Measurements from ENCODE around the gene LYPD1.

The LYPD1 gene

DNA sequence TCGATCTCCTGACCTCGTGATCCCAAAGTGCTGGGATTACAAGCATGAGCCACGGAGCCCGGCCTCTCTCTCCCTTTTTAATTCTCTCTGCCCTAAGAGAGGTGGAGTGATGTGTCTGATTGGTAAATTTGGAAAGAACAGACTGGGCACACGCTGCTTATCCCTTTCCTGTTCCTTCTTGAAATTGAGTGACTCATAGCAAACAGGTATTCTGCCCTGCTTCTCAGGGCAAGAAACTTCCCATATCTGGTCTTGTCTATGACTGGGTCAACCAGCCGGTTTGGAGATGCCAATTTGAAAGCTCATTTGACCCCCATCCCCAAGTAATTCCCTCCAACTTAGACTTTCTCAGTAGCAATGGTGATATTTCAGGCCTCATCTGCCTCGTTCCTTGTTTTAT, 15.0 kb downstream of the LYPD1 start:
- TF ChIP-seq POLR2A (IDR thresholded peaks at IDR 0.05; ENCODE audit: low read length) (no peak), GATA1 (IDR thresholded peaks at IDR 0.05; ENCODE audit: low read depth, low read length) (no peak)
- DNase-seq = no peak

DNA sequence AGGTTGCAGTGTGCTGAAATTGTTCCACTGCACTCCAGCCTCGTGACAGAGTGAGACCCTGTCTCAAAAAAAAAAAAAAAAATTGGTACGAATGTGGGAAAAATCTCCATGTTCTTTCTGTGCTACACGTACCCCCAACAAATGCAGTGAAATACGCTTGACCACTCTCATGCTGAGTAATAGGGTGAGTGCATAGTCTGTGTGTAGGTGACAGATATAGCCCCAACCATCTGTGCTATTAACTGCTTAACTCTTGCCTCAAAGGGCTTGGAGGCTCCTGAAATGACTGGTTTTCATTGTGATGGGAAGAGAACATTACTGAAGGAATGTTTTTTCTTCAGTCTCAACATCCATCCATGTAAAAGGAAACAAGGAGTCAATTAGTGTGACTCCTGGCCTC, 15.7 kb downstream of the LYPD1 start:
- no peak for DNase-seq
- TF ChIP-seq GATA1 (IDR thresholded peaks at IDR 0.05; ENCODE audit: low read depth, low read length) (no peak), POLR2A (IDR thresholded peaks at IDR 0.05; ENCODE audit: low read length) (no peak)

DNA sequence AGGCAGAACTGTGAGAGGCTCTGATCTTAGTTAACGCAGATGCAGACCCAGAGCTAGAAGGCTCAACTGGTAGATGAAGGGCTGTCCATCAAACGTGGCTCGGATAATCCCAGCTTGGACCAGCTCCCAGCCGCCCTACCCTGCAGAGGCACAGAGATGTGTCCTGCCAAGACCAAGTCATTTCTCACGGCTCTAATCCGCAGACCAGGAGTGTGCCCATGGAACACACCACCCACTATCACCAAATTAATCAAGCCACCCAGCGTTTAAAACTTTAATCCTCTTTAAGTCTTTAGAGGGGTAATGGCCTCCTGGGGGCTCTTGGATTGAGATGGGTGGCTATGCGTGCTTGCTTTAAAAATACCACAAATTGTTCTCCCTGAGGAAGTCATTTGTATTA, 17.5 kb downstream of the LYPD1 start:
- DNase-seq = no peak
- TF ChIP-seq GATA1 (IDR thresholded peaks at IDR 0.05; ENCODE audit: low read depth, low read length) = no peak
- no peak for TF ChIP-seq POLR2A (IDR thresholded peaks at IDR 0.05; ENCODE audit: low read length)

DNA sequence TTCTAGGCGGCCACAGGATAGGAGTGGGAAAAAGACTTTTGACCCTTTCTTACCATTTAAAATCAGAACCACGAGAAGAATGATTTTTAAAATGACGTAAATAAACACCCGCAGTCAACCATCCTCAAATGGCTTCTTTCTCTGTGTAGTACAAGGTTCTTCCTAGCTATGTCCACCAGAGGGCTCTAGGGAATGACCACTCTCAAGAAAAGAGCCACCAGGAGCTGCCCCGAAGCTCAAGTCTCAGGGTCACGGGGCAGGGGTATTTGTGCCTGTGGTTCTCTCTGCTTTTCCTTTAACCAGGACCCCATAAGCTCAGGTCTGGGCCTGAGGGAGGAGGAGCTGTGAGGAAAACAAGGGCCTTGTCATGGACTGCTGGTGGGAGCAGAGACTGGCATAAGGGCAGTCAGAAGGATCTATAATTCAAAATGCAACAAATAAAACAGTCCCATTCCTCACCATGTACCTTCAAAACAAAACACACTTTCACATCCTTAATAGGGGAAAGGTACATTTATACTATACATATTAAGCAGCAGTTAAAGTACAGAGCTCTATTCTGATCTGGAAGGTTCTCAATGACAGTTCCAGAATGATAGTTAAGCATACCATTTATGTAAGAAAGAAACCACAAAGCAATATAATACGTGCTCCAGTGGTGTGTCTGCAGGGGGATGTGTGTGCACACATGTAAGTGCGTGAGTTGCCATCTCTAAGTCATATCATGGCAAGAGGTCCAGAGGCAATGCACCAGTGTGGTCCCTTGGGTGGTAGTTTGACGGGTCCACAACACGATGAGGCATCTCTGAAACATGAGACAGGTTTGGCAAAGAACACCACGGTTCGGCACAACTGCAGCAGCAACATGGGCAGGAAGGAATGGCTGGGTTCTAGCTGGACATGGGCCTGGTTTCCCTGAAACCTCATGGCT, 18.6 kb downstream of the LYPD1 start:
- DNase-seq = no peak
- TF ChIP-seq GATA1 (IDR thresholded peaks at IDR 0.05; ENCODE audit: low read depth, low read length) = no peak
- no peak for TF ChIP-seq POLR2A (IDR thresholded peaks at IDR 0.05; ENCODE audit: low read length)

- TF ChIP-seq GATA1 (IDR thresholded peaks at IDR 0.05; ENCODE audit: low read depth, low read length) = no peak
These were observed 23.4 kb downstream of the LYPD1 start for GRCh38 chr2:132646540-132647108.

GRCh38 chr2:132645722-132646539, 24.1 kb downstream of the LYPD1 start:
- TF ChIP-seq GATA1 (IDR thresholded peaks at IDR 0.05; ENCODE audit: low read depth, low read length) (no peak), POLR2A (IDR thresholded peaks at IDR 0.05; ENCODE audit: low read length) (no peak)

More at GRCh38 chr2:132646540-132647108, 23.4 kb downstream of the LYPD1 start:
- no peak for DNase-seq

GRCh38 chr2:132645176-132645575, 24.8 kb downstream of the LYPD1 start:
- DNase-seq = no peak
- TF ChIP-seq POLR2A (IDR thresholded peaks at IDR 0.05; ENCODE audit: low read length) (no peak), GATA1 (IDR thresholded peaks at IDR 0.05; ENCODE audit: low read depth, low read length) (no peak)

More at GRCh38 chr2:132645722-132646539, 24.1 kb downstream of the LYPD1 start:
- DNase-seq = no peak

DNA sequence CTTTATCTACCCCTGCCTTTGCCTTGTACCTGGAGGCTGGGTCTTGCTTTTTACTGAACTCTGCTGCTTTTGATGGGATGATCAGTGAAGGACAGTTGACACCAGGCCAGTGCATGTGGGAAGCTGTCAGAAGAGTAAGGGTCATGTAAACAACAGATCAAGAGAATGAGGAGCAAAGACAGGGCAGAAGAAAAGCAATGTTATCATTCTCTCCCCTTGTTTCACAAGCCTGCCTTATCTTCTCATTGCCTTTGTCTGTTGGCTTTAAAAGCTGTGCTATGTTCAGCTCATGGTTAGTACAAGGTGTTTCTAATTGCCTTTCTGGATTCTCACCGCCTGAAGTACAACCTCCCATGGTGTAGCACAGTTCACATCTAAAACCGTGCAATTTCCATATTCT, 27.6 kb downstream of the LYPD1 start:
- DNase-seq = no peak
- TF ChIP-seq POLR2A (IDR thresholded peaks at IDR 0.05; ENCODE audit: low read length) (no peak), GATA1 (IDR thresholded peaks at IDR 0.05; ENCODE audit: low read depth, low read length) (no peak)

DNA sequence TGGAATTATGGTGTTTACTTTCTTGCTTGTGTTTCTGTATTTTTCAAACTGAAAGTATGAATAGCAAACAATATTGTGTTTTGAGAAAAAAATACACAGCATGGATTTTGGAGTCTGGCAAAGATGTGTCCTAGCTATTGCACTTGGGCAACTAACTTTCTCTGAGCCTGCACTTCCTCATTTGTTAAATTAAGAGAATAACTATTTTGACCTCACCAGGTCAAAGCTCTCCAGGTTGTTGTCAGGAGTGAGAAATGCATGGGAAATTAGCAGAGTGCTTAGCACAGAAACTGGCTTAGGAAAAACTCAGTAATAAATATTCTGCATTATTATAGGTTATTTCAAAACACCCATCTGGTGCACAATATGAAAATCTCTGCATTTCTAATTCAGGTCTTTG, 28.2 kb downstream of the LYPD1 start:
- no peak for DNase-seq
- TF ChIP-seq POLR2A (IDR thresholded peaks at IDR 0.05; ENCODE audit: low read length) (no peak), GATA1 (IDR thresholded peaks at IDR 0.05; ENCODE audit: low read depth, low read length) (no peak)

DNA sequence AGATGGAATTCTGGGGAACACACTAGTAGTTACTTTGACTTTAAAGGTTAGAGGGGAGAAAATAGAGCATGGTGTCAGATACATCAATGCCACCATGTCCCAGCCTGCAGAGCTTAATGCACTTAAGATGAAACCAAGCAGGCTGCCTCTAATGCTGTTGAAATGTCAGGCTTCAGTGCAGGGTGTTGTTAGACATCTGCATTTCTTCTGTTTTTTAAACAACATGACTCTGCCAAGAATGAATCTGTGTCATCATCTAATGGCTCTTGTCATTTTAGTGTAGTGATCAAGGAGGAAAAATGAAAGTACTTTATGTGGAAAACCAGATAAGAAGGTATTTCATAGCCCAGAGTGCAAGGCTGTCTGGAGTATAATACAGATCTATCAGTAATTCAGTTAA, 29.9 kb downstream of the LYPD1 start:
- no peak for DNase-seq
- TF ChIP-seq POLR2A (IDR thresholded peaks at IDR 0.05; ENCODE audit: low read length) (no peak), GATA1 (IDR thresholded peaks at IDR 0.05; ENCODE audit: low read depth, low read length) (no peak)

- TF ChIP-seq POLR2A (IDR thresholded peaks at IDR 0.05; ENCODE audit: low read length) (no peak), GATA1 (IDR thresholded peaks at IDR 0.05; ENCODE audit: low read depth, low read length) (no peak)
- no peak for DNase-seq
These were observed 31.5 kb downstream of the LYPD1 start for GRCh38 chr2:132638313-132639040.

DNA sequence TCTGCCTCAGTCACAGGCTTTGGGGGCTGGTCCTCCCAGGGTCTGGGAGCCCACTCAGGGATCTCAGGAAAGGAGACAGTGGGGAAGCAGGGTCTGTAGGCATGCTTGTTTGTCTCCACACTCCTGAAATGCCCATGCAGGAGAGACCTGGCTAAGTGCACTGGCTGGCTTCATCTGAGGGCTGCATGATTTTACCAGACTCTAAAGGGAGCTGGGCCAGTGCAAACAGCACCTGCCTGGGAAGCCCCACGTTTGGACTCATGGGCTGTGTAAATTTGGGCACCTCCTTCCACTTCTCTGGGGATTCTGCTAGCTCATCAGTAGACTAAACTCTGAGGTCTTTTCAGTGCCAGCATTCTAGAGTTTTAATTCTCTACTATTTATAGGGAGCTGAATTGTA, 33.7 kb downstream of the LYPD1 start:
- no peak for TF ChIP-seq POLR2A (IDR thresholded peaks at IDR 0.05; ENCODE audit: low read length)
- no peak for TF ChIP-seq GATA1 (IDR thresholded peaks at IDR 0.05; ENCODE audit: low read depth, low read length)
- no peak for DNase-seq

DNA sequence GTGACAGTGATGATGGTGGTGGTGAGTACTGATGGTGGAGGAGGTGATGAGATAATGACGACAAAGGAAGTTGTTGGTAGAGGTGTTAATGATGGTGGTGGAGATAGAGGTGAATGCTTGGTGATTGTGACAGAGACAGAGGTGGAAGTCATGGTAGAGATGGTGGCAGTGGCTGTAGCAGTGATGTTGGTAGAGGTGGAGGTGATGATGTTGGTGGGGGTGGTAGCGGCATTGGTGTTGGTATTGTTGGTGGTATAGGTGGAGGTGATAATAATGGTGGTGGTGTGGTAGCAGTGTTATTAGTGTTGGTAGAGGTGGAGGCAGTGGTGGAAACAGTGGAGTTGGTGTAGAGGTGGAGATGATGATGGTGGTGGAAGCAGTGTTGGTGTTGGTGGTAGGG, 36.4 kb downstream of the LYPD1 start:
- TF ChIP-seq POLR2A (IDR thresholded peaks at IDR 0.05; ENCODE audit: low read length) = no peak
- TF ChIP-seq GATA1 (IDR thresholded peaks at IDR 0.05; ENCODE audit: low read depth, low read length) = no peak
- no peak for DNase-seq

Measured in erythroblast (primary cell).